NT2/D1 (cell line): ENCODE measurements around the gene SELENOO.

Experiments used
- SUZ12 ChIP-seq: IDR thresholded peaks from 2 replicates; pipeline ENCODE4 v1.6.1; 2011; ENCODE audit not compliant: insufficient read length, insufficient read depth; ENCODE audit errors: extremely low read depth
- YY1 ChIP-seq: IDR thresholded peaks from 2 replicates; pipeline ENCODE4 v1.6.1; 2011; ENCODE audit not compliant: insufficient read length, insufficient read depth
- ZNF274 ChIP-seq: IDR thresholded peaks from 2 replicates; pipeline ENCODE4 v1.6.1; 2011; ENCODE audit warnings: mild to moderate bottlenecking, low read depth, low read length

DNA sequence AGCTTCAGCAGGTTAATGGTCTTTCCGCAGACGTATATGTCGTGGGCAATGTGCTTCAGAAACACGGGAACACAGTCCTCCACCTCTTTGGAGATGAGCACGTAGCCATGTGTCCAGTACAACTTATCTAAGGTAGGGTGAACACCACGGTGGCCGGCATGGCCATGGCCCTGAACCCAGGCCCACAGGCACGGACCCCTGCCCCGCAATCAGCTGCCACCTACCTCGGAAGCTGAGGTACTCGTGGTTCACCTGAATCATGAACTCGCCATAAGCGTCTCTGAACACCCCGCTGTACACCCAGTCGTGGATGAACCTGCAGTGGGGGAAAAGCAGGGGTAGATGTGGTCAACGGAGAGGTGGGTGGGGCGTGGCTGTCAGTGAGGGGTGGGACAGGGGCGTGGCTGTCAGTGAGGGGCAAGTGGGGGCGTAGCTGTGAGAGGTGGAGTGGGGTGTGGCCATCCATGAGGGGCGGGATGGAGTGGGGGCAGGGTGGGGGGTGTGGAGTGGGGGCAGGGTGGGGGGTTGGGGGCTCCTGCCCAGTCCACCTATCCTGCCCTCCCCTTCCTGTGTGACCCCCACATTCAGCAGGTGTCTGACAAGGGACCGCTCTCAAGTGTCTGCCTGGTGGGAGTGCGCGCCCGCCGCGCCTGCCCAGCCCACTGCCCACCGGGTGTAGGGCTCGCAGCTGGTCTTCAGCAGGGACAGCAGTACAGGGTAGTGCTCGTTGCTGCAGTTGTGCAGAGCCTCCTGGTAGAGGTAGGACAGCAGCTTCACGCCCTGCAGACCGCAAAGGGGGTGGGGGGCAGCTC is 25.5 kb downstream of the SELENOO start:
- TF ChIP-seq ZNF274 (no peak), SUZ12 (no peak), YY1 (no peak)
